BLaER1 (cell line): ENCODE results near the gene GCH1.
A peak's percentile ranks its signal among the peaks of the same experiment; 100 is the strongest.

Experiments used
- H3K27ac ChIP-seq: shearing (Covaris generic); formaldehyde crosslinking; 2 replicates; pipeline ENCODE4 v1.8.1; 2022
- H3K27me3 ChIP-seq: shearing (Covaris generic); formaldehyde crosslinking; 2 replicates; pipeline ENCODE4 v1.8.1; 2022
- H3K36me3 ChIP-seq: shearing (Covaris generic); formaldehyde crosslinking; 2 replicates; pipeline ENCODE4 v1.8.1; 2022
- H3K4me1 ChIP-seq: shearing (Covaris generic); formaldehyde crosslinking; 2 replicates; pipeline ENCODE4 v1.8.1; 2022
- H3K4me2 ChIP-seq: shearing (Covaris generic); formaldehyde crosslinking; 2 replicates; pipeline ENCODE4 v1.8.1; 2022
- H3K4me3 ChIP-seq: shearing (Covaris generic); formaldehyde crosslinking; 2 replicates; pipeline ENCODE4 v1.8.1; 2022
- H3K9ac ChIP-seq: shearing (Covaris generic); formaldehyde crosslinking; 2 replicates; pipeline ENCODE4 v1.8.1; 2022
- H3K9me3 ChIP-seq: shearing (Covaris generic); formaldehyde crosslinking; 2 replicates; pipeline ENCODE4 v1.8.1; 2022
- H4K20me1 ChIP-seq: shearing (Covaris generic); formaldehyde crosslinking; 2 replicates; pipeline ENCODE4 v1.8.1; 2022
- Cebpa-rat ChIP-seq: shearing (Covaris generic); IDR thresholded peaks from 2 replicates; pipeline ENCODE4 v1.8.1; 2022

The GCH1 gene

DNA sequence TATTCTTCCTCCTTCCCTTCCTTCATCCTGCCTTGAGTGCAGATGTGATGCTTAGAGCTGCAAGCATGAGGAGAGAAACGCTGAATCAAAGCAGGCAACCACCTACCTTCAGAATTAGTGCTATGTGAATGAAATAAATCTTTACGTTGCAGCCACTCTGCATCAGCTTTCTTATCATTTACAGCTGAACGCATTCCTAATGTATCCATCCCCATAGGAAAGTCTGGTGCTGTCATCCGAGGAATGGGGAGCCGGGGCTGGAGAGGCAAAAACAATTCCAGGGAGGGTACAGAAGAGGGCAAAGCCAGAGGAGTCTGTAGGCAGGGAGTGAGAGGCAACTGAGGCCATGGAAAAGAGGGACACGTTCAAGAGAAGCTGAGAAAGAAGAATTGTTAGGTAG lies 90.0 kb downstream of the GCH1 start:
- TF ChIP-seq Cebpa-rat = no peak
- H3K4me1 ChIP-seq = peaks cover 11% of the 10 kb centered on the region
- no peaks in the 10 kb centered on the region for H4K20me1 ChIP-seq
- no peak overlapping the region for H3K9ac ChIP-seq
- H3K4me3 ChIP-seq = no peak overlapping the region
- H3K36me3 ChIP-seq = no peaks in the 10 kb centered on the region
- H3K4me2 ChIP-seq = no peak overlapping the region
- no peaks in the 10 kb centered on the region for H3K9me3 ChIP-seq
- no peak overlapping the region for H3K27ac ChIP-seq
- no peaks in the 10 kb centered on the region for H3K27me3 ChIP-seq

DNA sequence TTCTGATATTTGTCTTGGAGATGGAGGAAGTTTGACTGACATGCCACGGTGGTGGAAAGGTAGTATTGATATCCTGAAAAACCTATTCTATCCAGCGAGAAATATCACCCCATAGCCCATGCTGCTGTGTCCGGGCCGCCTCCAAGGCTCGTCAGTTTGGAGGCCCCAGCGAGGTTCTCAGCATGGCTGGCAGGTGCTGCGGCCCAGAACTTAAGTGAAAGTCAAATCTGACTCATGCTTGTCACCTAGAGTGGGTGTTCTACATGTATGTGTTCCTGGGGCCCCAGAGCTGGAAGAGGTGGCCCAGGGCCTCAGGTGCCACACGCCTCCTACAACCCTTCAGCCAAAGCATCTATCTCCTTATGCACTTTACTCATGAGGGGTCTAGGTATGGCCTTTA lies 92.9 kb downstream of the GCH1 start:
- Histone ChIP-seq H3K4me2 (no peak overlapping the region), H3K9ac (no peak overlapping the region), H3K27me3 (no peaks in the 10 kb centered on the region), H3K4me3 (no peak overlapping the region), H3K9me3 (no peaks in the 10 kb centered on the region), H3K36me3 (no peaks in the 10 kb centered on the region), H4K20me1 (no peaks in the 10 kb centered on the region), H3K4me1 (peaks cover 18% of the 10 kb centered on the region), H3K27ac (no peak overlapping the region)
- TF ChIP-seq Cebpa-rat = no peak

DNA sequence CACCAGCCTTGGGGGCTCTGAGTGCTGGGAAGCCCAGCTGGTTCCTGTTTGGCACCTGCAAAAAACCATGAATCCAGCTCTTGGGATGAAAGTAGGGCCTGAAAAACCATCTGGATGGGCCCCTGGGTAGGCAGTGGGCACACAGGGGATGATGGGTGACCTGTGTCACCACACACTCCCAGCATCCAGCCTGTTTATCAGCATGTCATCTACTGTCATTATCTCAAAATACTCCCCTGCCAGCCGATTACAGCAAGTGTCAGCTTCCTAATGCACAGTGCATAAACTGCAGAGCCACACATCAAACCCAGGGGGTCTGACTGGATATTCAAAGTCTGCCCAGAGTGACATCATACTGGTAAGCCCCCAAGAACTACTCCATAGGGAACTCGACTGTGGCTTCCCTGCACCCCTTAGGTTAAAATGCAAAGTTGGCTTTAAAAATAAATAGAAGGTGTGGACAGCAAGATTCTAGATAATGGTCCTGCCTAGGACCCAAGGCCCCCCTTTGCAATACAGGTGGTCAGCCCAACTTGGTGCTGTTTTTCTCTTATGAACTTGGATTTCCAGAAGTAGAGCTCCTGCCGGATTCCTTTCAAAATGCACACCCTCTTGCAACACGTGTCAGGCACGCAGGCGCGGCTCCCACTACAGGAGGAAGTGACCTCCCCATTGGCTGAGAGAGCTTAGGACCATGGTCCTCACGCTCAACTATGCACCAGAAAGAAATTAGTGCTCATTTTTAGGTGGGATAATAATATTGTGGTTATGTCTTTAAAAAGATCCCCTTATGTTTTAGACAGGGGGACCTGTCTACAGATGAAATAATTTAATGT lies 94.1 kb downstream of the GCH1 start:
- Histone ChIP-seq H4K20me1 (no peaks in the 10 kb centered on the region), H3K27ac (no peak overlapping the region), H3K4me1 (peaks cover 23% of the 10 kb centered on the region), H3K4me2 (no peak overlapping the region), H3K9me3 (no peaks in the 10 kb centered on the region), H3K27me3 (no peaks in the 10 kb centered on the region), H3K36me3 (no peaks in the 10 kb centered on the region), H3K4me3 (no peak overlapping the region), H3K9ac (no peak overlapping the region)
- TF ChIP-seq Cebpa-rat = no peak

DNA sequence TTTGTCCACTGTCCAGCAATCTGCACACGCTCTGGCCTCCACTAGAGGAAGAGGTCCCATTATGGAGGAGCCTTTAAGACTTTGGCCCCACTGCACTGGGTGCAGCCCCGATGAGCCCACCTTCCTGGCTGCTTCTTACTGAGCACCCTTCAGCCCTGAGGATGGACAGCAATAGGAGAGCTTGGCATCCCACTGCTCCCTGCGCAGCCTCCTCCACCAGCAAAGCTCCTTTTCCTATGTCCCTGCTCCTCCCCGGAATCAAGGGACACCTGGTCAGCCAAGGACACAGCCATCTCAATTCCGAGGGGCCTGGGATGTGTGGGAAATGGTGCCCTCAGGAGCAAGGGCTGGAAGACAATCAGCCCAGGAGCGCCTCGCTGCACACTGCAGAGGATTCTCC lies 94.7 kb downstream of the GCH1 start:
- H3K9ac ChIP-seq = no peak overlapping the region
- H3K36me3 ChIP-seq = no peaks in the 10 kb centered on the region
- H3K4me1 ChIP-seq = peaks cover 23% of the 10 kb centered on the region
- no peak for TF ChIP-seq Cebpa-rat
- H3K27ac ChIP-seq = no peak overlapping the region
- no peaks in the 10 kb centered on the region for H3K9me3 ChIP-seq
- no peak overlapping the region for H3K4me2 ChIP-seq
- H4K20me1 ChIP-seq = no peaks in the 10 kb centered on the region
- H3K27me3 ChIP-seq = no peaks in the 10 kb centered on the region
- no peak overlapping the region for H3K4me3 ChIP-seq

DNA sequence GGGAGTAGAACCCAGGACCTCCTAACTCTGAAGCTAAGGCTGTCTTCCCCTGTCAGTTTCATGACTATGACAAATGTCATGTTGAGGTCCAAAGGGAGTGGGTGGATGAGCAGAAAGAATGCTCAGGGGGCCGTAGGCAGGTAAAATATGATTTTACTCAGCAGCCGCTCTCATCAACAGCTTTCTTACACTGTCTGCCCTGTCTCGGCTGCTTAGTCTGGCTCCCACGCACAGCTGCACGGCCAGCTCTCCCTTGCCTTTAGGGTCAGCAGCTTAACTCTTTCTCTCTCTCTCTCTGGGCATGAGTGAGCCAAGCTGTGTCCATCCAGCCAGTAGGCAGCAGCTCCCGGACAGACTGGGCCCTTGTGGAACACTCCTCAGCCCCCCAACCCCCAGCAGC lies 95.2 kb downstream of the GCH1 start:
- Histone ChIP-seq H3K27ac (no peak overlapping the region), H3K9ac (no peak overlapping the region), H3K4me2 (no peak overlapping the region), H3K4me3 (no peak overlapping the region), H3K27me3 (no peaks in the 10 kb centered on the region), H3K4me1 (peaks cover 23% of the 10 kb centered on the region), H4K20me1 (no peaks in the 10 kb centered on the region), H3K9me3 (no peaks in the 10 kb centered on the region), H3K36me3 (no peaks in the 10 kb centered on the region)
- no peak for TF ChIP-seq Cebpa-rat

DNA sequence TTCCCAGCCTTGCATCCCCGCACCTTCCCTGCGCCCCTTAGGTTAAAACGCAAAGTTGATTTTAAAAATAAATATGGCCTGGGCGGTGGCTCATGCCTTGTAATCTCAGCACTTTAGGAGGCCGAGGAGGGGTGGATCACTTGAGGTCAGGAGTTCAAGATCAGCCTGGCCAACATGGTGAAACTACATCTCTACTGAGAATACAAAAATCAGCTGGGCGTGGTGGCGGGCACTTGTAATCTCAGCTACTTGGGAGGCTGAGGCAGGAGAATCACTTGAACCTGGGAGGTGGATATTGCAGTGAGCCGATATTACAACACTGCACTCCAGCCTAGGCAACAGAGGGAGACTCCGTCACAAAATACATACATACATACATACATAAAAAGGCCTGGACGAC lies 96.0 kb downstream of the GCH1 start:
- no peak for TF ChIP-seq Cebpa-rat
- Histone ChIP-seq H3K27ac (no peak overlapping the region), H3K9me3 (no peaks in the 10 kb centered on the region), H3K9ac (no peak overlapping the region), H3K4me2 (peak overlapping the region; percentile 71; the same call in 1 of the 2 replicates), H3K4me3 (no peak overlapping the region), H3K36me3 (no peaks in the 10 kb centered on the region), H4K20me1 (no peaks in the 10 kb centered on the region), H3K27me3 (no peaks in the 10 kb centered on the region), H3K4me1 (peaks cover 23% of the 10 kb centered on the region)

DNA sequence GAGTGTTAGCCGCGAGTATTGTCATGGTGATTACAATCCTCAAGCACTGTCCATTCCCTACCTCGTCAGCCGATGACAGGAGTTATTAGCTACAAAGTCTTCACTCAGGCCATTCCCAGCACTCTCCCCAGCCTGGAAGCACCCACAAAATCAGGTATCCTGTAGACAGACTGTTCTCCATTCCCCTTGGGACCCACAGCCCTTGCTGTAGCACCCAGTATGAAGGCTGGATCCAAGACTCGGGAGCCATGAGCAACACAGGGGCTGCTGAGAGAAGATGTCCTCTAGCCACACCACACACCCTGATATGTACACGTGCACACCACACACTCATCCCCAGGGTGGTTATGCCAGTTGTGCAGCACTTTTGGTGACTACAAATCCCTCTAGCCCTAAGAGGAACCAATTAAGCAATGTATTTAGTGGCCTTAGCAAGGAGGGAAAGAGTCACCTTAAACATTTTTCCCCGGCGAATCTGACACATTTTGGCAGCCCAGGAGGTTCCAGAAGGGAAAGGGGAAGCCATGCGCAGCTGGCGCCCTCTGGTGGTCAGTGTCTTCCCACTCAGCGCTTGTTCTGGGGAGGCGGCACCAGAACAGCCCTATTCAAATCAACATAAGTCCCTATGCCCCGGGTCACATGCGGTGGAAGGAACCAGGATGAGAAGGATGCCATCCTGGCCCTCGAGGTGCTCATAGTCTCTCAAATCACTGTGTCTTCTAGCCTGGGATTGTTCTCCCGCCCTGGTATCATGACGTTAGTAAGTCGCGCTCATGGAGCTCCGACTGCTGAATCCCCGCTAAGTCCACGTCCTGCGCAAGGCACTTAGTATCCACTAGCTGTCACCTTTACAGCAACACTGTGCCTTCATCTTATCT lies 96.9 kb downstream of the GCH1 start:
- Histone ChIP-seq H3K9me3 (no peaks in the 10 kb centered on the region), H3K9ac (no peak overlapping the region), H3K4me3 (no peak overlapping the region), H3K4me2 (peak overlapping the region; percentile 71), H3K36me3 (no peaks in the 10 kb centered on the region), H4K20me1 (no peaks in the 10 kb centered on the region), H3K4me1 (peaks cover 23% of the 10 kb centered on the region), H3K27ac (no peak overlapping the region), H3K27me3 (no peaks in the 10 kb centered on the region)
- TF ChIP-seq Cebpa-rat = no peak

DNA sequence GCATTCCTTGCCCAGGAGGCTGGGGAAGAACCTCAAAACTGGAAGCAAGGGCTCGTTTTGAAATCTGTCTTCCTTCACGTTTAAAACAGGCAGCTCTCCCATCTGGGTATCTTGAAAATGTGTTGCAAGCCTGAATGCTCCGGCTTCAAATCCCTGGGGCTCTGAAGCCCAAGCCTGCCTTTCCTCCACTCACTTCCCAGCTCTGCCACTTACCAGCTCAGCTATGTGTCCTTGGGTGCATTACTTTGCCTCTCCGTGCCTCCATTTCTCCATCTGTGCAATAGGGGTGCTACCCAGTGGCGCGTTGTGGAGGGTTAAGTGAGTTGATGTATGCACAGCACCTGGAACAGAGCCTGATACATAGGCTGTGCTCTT lies 97.6 kb downstream of the GCH1 start:
- TF ChIP-seq Cebpa-rat = no peak
- Histone ChIP-seq H3K27ac (no peak overlapping the region), H3K36me3 (no peaks in the 10 kb centered on the region)

DNA sequence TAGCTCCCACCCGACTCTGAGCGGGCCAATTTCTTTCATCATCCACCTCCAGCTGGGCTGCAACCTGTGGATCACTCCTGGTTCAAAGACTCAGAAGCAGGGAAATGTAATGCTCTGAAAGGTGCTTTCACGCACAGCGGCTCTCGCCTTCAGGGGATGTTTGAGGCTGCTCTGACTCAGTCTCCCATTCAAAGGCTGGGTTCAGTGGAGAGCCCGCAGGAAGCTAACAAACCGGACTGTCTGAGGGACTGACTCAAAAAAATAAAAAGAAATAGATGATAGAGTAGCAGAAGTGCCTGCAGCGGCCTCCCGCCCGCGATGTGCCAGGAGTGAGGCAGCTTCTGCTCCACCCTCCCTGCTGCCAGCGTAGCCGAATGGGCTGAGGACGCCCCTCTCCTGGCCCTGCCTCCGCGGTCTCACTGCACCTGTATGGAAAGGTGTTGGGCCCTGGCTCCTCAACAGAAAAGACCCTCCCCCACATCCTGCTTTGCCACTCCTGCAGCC lies 98.0 kb downstream of the GCH1 start:
- H3K4me3 ChIP-seq = no peak overlapping the region
- H3K36me3 ChIP-seq = no peaks in the 10 kb centered on the region
- H3K9ac ChIP-seq = 0 out of 2 replicates have a peak overlapping the region, but pooled peaks have one; percentile 1
- TF ChIP-seq Cebpa-rat = no peak
- no peaks in the 10 kb centered on the region for H3K27me3 ChIP-seq
- H3K27ac ChIP-seq = no peak overlapping the region
- H3K4me1 ChIP-seq = peaks cover 23% of the 10 kb centered on the region
- no peaks in the 10 kb centered on the region for H3K9me3 ChIP-seq
- H3K4me2 ChIP-seq = peak overlapping the region; percentile 71
- H4K20me1 ChIP-seq = no peaks in the 10 kb centered on the region

More for the DNA sequence above, 97.6 kb downstream of the GCH1 start:
- peaks cover 23% of the 10 kb centered on the region for H3K4me1 ChIP-seq
- no peaks in the 10 kb centered on the region for H3K9me3 ChIP-seq
- no peak overlapping the region for H3K4me3 ChIP-seq
- no peaks in the 10 kb centered on the region for H4K20me1 ChIP-seq
- H3K27me3 ChIP-seq = no peaks in the 10 kb centered on the region
- H3K4me2 ChIP-seq = peak overlapping the region; percentile 71
- H3K9ac ChIP-seq = 0 out of 2 replicates have a peak overlapping the region, but pooled peaks have one; percentile 1
